HepG2 (cell line): Measurements from ENCODE around the gene CEP68. TPM values are rescaled to one million over a fixed set of nuclear protein-coding genes. Genes with fewer than 3 reads are reported as not detected.

Experiments used
- ATAC-seq: fragments of 200-7000 bp; cut with Tn5 transposase; 3 replicates; pipeline ENCODE4 v1.9.1; 2020; ENCODE audit warnings: mild to moderate bottlenecking, moderate library complexity
- BruUV-seq: library from RNA; stranded (reverse); fragments of 400-500 nt; replicated peaks from 2 replicates; lab custom pipeline; 2021; lab: Mats Ljungman, UMichigan
- CTCF ChIA-PET: fragments of 300-600 bp; formaldehyde crosslinking; extraction: SDS; loops from one replicate; lab custom pipeline; 2021; ENCODE audit warnings: low total read pairs, inconsistent platforms, low intra/inter-chr PET ratio; lab: Yijun Ruan, JAX
- POLR2A ChIA-PET: fragments of 350-600 bp; sonication (Branson Sonifier 250); formaldehyde crosslinking; loops from one replicate; lab custom pipeline; 2020; ENCODE audit warnings: antibody characterized with exemption, inconsistent platforms; lab: Yijun Ruan, JAX
- DNase-seq: peaks from one replicate; pipeline ENCODE4 v3.0.0-alpha.2; 2015; ENCODE audit warnings: low spot score
- FAIRE-seq: peaks from 3 replicates; lab custom pipeline; 2011; peaks lifted over from hg19 to GRCh38; lab: Jason Lieb, UNC
- H2AFZ ChIP-seq: one replicate; pipeline ENCODE4 v1.6.1; 2011; ENCODE audit warnings: low read length, inconsistent platforms
- H3K27ac ChIP-seq: fragments of 300-600 bp; 3 replicates; pipeline ENCODE4 v1.8.0; 2011; ENCODE audit warnings: mixed run types, mild to moderate bottlenecking, mixed read lengths, low read length, inconsistent platforms; ENCODE audit not compliant: insufficient read depth; ENCODE audit errors: extremely low read length
- H3K27me3 ChIP-seq, 2 experiments: fragments of 200-600 bp in 1 of 2; 2 replicates in 1 of 2; 3 replicates in 1 of 2; pipeline versions ENCODE4 v1.6.0 to v1.8.0; 2011; ENCODE audit warnings: low read length in 2 of 2, mild to moderate bottlenecking in 2 of 2, moderate library complexity in 2 of 2, inconsistent platforms in 1 of 2; ENCODE audit not compliant: insufficient read depth in 2 of 2, control insufficient read depth in 1 of 2
- H3K36me3 ChIP-seq, 2 experiments: fragments of 200-600 bp in 1 of 2; replicated peaks in 1 of 2; 2 replicates in 1 of 2; 3 replicates in 1 of 2; pipeline versions ENCODE4 v1.5.1 to v1.8.0; 2011; ENCODE audit warnings: low read length in 2 of 2, inconsistent platforms in 1 of 2; ENCODE audit not compliant: insufficient read depth in 2 of 2, control insufficient read depth in 1 of 2
- H3K4me1 ChIP-seq: 2 replicates; pipeline ENCODE4 v1.5.1; 2012; ENCODE audit warnings: low read length, inconsistent platforms; ENCODE audit not compliant: insufficient read depth
- H3K4me2 ChIP-seq: 2 replicates; pipeline ENCODE4 v1.6.0; 2011; ENCODE audit warnings: low read depth, low read length, inconsistent platforms
- H3K4me3 ChIP-seq, 3 experiments: fragments of 200-600 bp in 1 of 3; sonication (generic), shearing (Covaris generic) in 1 of 3; replicated peaks in 1 of 3; 2 replicates each; pipeline ENCODE4 v1.5.1; 2011 to 2016; ENCODE audit warnings: low read length in 3 of 3, inconsistent platforms in 2 of 3, low read depth in 2 of 3, mild to moderate bottlenecking in 2 of 3, control low read depth in 1 of 3, mixed read lengths in 1 of 3; ENCODE audit not compliant: insufficient read depth in 1 of 3
- H3K79me2 ChIP-seq: one replicate; pipeline ENCODE4 v1.6.1; 2011; ENCODE audit warnings: low read length, inconsistent platforms; ENCODE audit not compliant: insufficient read depth
- H3K9ac ChIP-seq: 2 replicates; pipeline ENCODE4 v1.6.0; 2011; ENCODE audit warnings: mild to moderate bottlenecking, low read depth, low read length, inconsistent platforms; ENCODE audit not compliant: insufficient read depth
- H3K9me3 ChIP-seq: 2 replicates; pipeline ENCODE4 v1.5.1; 2012; ENCODE audit warnings: mild to moderate bottlenecking, low read length
- H4K20me1 ChIP-seq: 2 replicates; pipeline ENCODE4 v1.6.0; 2011; ENCODE audit warnings: inconsistent platforms, mild to moderate bottlenecking, low read length, moderate library complexity; ENCODE audit not compliant: insufficient read depth
- AKNA ChIP-seq: sonication (generic); formaldehyde crosslinking; IDR thresholded peaks from 2 replicates; pipeline ENCODE4 v1.4.0; 2020; ENCODE audit warnings: missing genetic modification reagents, borderline replicate concordance
- ELF1 ChIP-seq: sonication (generic); formaldehyde crosslinking; IDR thresholded peaks from 2 replicates; pipeline ENCODE4 v1.4.0; 2020; ENCODE audit warnings: missing genetic modification reagents
- ISX ChIP-seq: sonication (generic); formaldehyde crosslinking; conservative IDR thresholded peaks from 2 replicates; pipeline ENCODE4 v1.5.0; 2020; ENCODE audit warnings: missing genetic modification reagents
- POLR2G ChIP-seq: fragments of 200-400 bp; formaldehyde crosslinking; IDR thresholded peaks from 2 replicates; pipeline ENCODE4 v1.6.1; 2018; ENCODE audit warnings: mild to moderate bottlenecking, low read depth, low read length, moderate library complexity
- RBM22 ChIP-seq: fragments of 200-400 bp; formaldehyde crosslinking; optimal IDR thresholded peaks from 2 replicates; pipeline ENCODE3; 2017; ENCODE audit warnings: mild to moderate bottlenecking, low read length, moderate library complexity
- ZNF280B ChIP-seq: sonication (generic); formaldehyde crosslinking; IDR thresholded peaks from 2 replicates; pipeline ENCODE4 v1.5.0; 2020; ENCODE audit warnings: missing genetic modification reagents, mild to moderate bottlenecking, borderline replicate concordance
- ZNF512 ChIP-seq: sonication (generic); formaldehyde crosslinking; IDR thresholded peaks from 2 replicates; pipeline ENCODE4 v1.4.0; 2020; ENCODE audit warnings: mild to moderate bottlenecking, missing genetic modification reagents
- ZNF567 ChIP-seq: sonication (generic); formaldehyde crosslinking; IDR thresholded peaks from 2 replicates; pipeline ENCODE4 v1.8.1; 2023; ENCODE audit warnings: mild to moderate bottlenecking, missing genetic modification reagents, borderline replicate concordance
- WGBS: methylation state at CpG from one replicate; pipeline ENCODE4 v1.1.6; 2017; ENCODE audit warnings: low lambda C conversion rate; 5-methylcytosine and 5-hydroxymethylcytosine counted together
- in situ Hi-C: cut with HindIII; loops from 2 replicates; pipeline ENCODE4 v1.10.0; 2017; ENCODE audit warnings: low pct_unique_long_range_greater_than_20kb; ENCODE audit not compliant: extremely low pct_ligation_motif_present
- intact Hi-C: fragments of 100-400 bp; cut with micrococcal nuclease; formaldehyde crosslinking; loops from one replicate; pipeline ENCODE4 v1.10.0; 2022; ENCODE audit not compliant: unreplicated experiment
- polyA plus RNA-seq, 8 experiments: library from polyadenylated mRNA; depleted of rRNA in 3 of 8; stranded (reverse) in 7 of 8; unstranded in 1 of 8; fragments of >200 nt; fragmentation: Illumina TruSeq in 4 of 8; extraction: Trizol in 4 of 8; gene quantifications; 2 replicates each; pipeline versions ENCODE4 v1.2.1 to v1.2.3, GENCODE V29; 2011 to 2016; ENCODE audit warnings: low read depth in 4 of 8, missing spikeins in 1 of 8, mixed read lengths in 1 of 8; ENCODE audit not compliant: insufficient read depth in 1 of 8
- total RNA-seq, 5 experiments: library from RNA; depleted of rRNA; stranded (reverse); fragments of >200 nt; fragmentation: Illumina TruSeq; extraction: Trizol; gene quantifications; 2 replicates each; pipeline ENCODE4 v1.2.3, GENCODE V29; 2016; ENCODE audit warnings: low read depth in 1 of 5

CEP68 gene
- total and polyA plus RNA-seq, 2 of the 13 experiments (the other 11 are each of a cell fraction or from before 2014, with no cell fraction given), result 5.7 to 9.3 TPM

- Histone ChIP-seq H3K27ac (no peak overlapping the region), H2AFZ (no peak overlapping the region), H3K27me3 (no peaks in the 10 kb centered on the region), H3K4me3 (no peak overlapping the region), H3K36me3 (peaks cover 26 to 82% of the 10 kb centered on the region in 2 experiments), H3K9ac (no peak overlapping the region), H3K4me1 (peaks cover 19% of the 10 kb centered on the region), H3K79me2 (peaks cover 85% of the 10 kb centered on the region), H3K9me3 (no peaks in the 10 kb centered on the region), H4K20me1 (peaks cover 51% of the 10 kb centered on the region), H3K4me2 (no peak overlapping the region)
- BruUV-seq, result TSS peak; percentile 24
- in situ Hi-C loops (no loop called here), intact Hi-C loops (no loop called here)
- WGBS, result 87% methylated on average over 3 of the region's 3 CpGs
- DNase-seq, result no peak
- ChIA-PET POLR2A (interaction anchor here (1.3 to 1.7 kb wide), 2 partner anchors 29 to 86 kb away, joined by 4 to 7 read pairs; partner anchors contain the start of gene RAB1A), CTCF (no interaction called here)
- ATAC-seq, result peak; percentile 48; the same call in 1 of the 3 replicates
- FAIRE-seq, result no peak
- TF ChIP-seq RBM22 (peak; percentile 79), ISX (CRISPR knock-in tag) (no peak), ZNF280B (CRISPR knock-in tag) (no peak), POLR2G (0 out of 2 replicates have a peak, but pooled peaks have one; percentile 24), ELF1 (CRISPR knock-in tag) (no peak)
These were observed 44.9 kb downstream of the CEP68 start for GRCh38 chr2:65101071-65101470.

- Histone ChIP-seq H3K27ac (no peak overlapping the region), H3K79me2 (peaks cover 85% of the 10 kb centered on the region), H4K20me1 (peaks cover 58% of the 10 kb centered on the region), H3K9me3 (no peaks in the 10 kb centered on the region), H3K27me3 (no peaks in the 10 kb centered on the region), H3K4me2 (no peak overlapping the region), H3K4me1 (peaks cover 14% of the 10 kb centered on the region), H2AFZ (no peak overlapping the region), H3K36me3 (peaks cover 24 to 70% of the 10 kb centered on the region in 2 experiments), H3K9ac (no peak overlapping the region), H3K4me3 (no peak overlapping the region)
- POLR2A ChIA-PET, result interaction anchor here (1.4 kb wide), 1 partner anchor 27 kb away, joined by 6 read pairs; the partner anchor contains the start of gene RAB1A
- CTCF ChIA-PET, result no interaction called here
- ATAC-seq (no peak), DNase-seq (no peak), FAIRE-seq (no peak)
- no TSS peak for BruUV-seq
- in situ Hi-C loops (no loop called here), intact Hi-C loops (no loop called here)
- 97% methylated on average over 6 of the region's 6 CpGs for WGBS
- TF ChIP-seq ZNF567 (CRISPR knock-in tag), result no peak
- no peak for TF ChIP-seq ZNF512 (CRISPR knock-in tag)
- no peak for TF ChIP-seq AKNA (CRISPR knock-in tag)
These were observed 46.9 kb downstream of the CEP68 start for GRCh38 chr2:65103013-65103715.
